ENCODE measurements around the gene TBC1D13.

The TBC1D13 gene

DNA sequence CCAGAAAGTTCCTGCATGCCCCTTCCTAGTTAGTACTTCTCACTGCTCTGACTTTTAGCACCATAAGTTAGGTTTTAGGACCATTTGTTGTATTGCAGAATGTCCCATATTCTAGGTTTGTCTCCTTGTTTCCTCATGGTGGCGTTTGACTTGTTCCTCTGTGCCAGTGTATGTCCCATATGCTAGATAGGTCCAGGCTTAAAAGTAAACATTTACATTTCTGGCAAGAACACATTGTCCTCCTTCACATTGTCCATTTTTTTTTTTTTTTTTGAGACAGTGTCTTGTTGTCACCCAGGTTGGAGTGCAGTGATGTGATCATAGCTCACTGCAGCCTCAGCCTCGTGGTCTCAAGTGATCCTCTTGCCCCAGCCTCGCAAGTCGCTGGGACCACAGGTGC lies 15.4 kb downstream of the TBC1D13 start:
- H3K36me3 Mint-ChIP-seq: peaks cover 83% of the 10 kb centered on the region
- no peaks in the 10 kb centered on the region for H3K4me1 Mint-ChIP-seq
- H3K27ac Mint-ChIP-seq: no peak overlapping the region

DNA sequence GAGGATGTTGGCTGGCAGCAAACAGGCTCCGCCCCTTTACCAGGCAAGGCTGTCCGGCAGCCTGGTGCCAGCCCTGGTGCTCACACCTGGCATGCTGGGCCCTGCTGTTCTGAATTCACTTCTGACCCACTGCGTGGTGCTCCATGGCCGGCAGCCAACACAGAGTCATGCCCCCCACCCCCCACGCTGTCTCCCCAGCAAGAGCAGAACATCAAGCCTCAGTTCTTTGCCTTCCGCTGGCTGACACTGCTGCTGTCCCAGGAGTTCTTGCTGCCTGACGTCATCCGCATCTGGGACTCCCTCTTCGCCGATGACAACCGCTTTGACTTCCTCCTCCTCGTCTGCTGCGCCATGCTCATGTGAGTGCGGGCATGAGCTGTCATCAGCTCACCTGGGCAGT lies 18.6 kb downstream of the TBC1D13 start:
- ATAC-seq (no peak), DNase-seq (ENCODE audit: low spot score in 2 of 2) (no peak)
- H3K4me1 Mint-ChIP-seq: no peaks in the 10 kb centered on the region
- peaks cover 55% of the 10 kb centered on the region for H3K36me3 Mint-ChIP-seq
- no peak overlapping the region for H3K4me3 Mint-ChIP-seq
- no peak overlapping the region for H3K27ac Mint-ChIP-seq
- no peaks in the 10 kb centered on the region for H3K9me3 Mint-ChIP-seq

More for the DNA sequence above, 15.4 kb downstream of the TBC1D13 start:
- Mint-ChIP-seq H3K9me3 (no peaks in the 10 kb centered on the region), H3K4me3 (no peak overlapping the region)
- ATAC-seq (no peak), DNase-seq (ENCODE audit: low spot score in 2 of 2) (no peak)

DNA sequence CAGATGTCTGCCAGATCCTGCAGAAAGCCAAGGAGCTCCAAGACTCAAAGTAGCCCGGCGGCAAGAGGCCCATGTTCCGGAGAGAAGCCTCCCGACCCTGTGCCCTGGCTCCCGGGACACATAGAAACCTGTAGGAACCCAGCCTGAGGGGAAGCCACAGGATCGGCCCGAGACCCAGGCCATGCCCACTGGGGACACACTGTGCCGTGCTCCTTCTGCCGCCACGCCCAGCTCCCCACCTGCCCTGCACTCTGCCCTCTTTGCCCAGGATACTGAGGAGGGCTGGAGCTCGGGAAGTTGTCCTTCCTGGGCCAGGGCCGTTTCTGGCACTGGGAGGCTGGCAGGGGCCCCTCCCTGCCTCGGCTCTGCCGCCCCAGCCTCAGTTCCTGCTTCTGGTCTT lies 20.8 kb downstream of the TBC1D13 start:
- no peak overlapping the region for H3K27ac Mint-ChIP-seq
- ATAC-seq (no peak), DNase-seq (ENCODE audit: low spot score in 2 of 2) (no peak)
- H3K9me3 Mint-ChIP-seq: no peaks in the 10 kb centered on the region
- no peak overlapping the region for H3K4me3 Mint-ChIP-seq
- peaks cover 34% of the 10 kb centered on the region for H3K36me3 Mint-ChIP-seq
- H3K4me1 Mint-ChIP-seq: no peaks in the 10 kb centered on the region

DNA sequence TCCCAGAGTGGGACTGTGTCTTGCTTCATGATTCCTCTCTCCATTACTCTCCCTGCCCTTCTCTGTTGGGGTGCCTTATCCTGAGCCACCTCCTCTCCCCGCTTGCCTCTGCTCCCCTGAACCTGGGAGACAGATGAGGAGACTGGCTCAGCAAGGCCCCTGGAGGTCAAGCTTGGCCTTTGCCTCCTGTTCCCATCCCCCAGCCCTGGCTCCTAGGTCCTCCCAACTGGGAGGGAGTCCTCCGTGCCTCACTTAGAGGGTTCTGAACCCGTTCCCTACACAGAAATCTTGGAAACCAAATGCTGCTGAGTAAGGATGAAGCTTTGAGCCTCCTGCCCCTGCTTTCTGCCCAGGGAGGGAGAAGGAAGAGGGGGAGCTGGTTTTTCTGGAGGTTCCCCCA lies 21.5 kb downstream of the TBC1D13 start:
- peak overlapping the region; percentile 78 for H3K27ac Mint-ChIP-seq

DNA sequence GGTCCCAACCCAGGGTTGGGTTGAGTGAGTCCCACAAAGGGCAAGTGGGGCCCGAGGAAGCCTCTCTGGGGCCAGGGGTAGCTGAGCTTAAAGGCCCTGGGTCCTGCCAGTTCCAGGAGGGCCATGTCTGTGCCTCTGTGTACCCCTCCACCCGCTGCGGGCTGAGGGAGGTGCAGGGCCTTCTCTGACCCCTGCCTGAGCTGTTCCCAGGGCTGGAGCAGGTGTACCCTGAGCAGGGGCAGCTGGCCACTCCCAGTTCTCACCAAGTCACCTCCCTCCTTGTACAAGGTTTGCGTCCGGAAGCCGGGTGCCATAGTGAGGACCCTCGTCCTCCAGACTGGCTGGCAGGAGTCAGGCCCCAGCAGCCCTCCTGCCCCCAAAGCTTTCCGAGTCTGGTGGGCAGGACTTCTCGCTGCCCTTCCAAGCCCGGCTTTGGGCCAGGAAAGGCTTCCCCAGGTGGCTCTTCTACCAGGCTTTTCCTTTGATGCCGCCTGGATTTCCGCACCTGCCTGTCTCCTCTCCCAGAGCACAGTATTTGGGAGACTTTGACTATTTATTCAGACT lies 22.1 kb downstream of the TBC1D13 start:
- Mint-ChIP-seq H3K4me1 (no peaks in the 10 kb centered on the region), H3K27ac (no peak overlapping the region), H3K9me3 (no peaks in the 10 kb centered on the region), H3K36me3 (peaks cover 21% of the 10 kb centered on the region), H3K4me3 (no peak overlapping the region)
- ATAC-seq (peak; percentile 26), DNase-seq (ENCODE audit: low spot score in 2 of 2) (no peak)

More for the DNA sequence above, 21.5 kb downstream of the TBC1D13 start:
- DNase-seq (ENCODE audit: low spot score in 2 of 2) (no peak), ATAC-seq (peak; percentile 21)
- Mint-ChIP-seq H3K9me3 (no peaks in the 10 kb centered on the region), H3K36me3 (peaks cover 26% of the 10 kb centered on the region), H3K4me1 (no peaks in the 10 kb centered on the region), H3K4me3 (no peak overlapping the region)

DNA sequence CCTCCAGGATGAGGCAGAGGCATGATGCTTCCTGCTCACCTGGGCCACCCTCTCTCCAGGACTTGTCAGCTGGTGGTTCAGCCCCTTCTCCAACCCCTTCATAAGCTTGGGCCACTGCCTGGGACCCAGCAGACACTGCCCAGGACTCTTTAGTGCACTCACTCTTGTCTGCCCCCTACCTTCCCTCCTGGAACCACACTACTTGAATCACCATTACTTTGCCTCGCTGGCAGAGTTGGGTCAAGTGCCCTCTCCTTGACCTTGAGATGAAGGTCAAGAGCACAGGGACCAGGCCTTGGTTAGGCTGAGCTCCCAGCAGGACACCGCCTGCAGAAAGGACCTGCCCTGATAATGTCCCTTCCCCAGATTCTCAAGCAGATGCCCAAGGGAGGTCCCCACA lies 22.8 kb downstream of the TBC1D13 start:
- Mint-ChIP-seq H3K36me3 (peaks cover 14% of the 10 kb centered on the region), H3K4me3 (no peak overlapping the region), H3K27ac (no peak overlapping the region), H3K9me3 (no peaks in the 10 kb centered on the region), H3K4me1 (no peaks in the 10 kb centered on the region)
- peak; percentile 24 for ATAC-seq
- no peak for DNase-seq (ENCODE audit: low spot score in 2 of 2)

DNA sequence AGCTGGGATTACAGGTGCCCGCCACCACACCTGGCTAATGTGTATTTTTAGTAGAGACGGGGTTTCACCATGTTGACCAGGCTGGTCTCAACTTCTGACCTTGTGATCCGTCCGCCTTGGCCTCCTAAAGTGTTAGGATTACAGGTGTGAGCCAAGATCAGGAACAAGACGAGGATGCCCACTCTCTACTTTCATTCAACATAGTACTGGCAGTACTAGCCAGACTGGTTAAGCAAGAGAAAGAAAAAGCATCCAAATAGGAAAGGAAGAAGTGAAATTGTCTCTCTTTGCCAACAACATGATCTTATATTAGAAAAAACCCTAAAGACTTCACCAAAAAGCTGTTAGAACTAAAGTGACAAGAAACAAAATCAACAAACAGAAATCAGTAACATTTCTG lies 23.8 kb downstream of the TBC1D13 start:
- no peaks in the 10 kb centered on the region for H3K4me1 Mint-ChIP-seq
- H3K27ac Mint-ChIP-seq: no peak overlapping the region
- DNase-seq (ENCODE audit: low spot score in 2 of 2): no peak
- H3K4me3 Mint-ChIP-seq: no peak overlapping the region
- no peaks in the 10 kb centered on the region for H3K9me3 Mint-ChIP-seq
- no peak for ATAC-seq
- H3K36me3 Mint-ChIP-seq: peaks cover 9% of the 10 kb centered on the region

DNA sequence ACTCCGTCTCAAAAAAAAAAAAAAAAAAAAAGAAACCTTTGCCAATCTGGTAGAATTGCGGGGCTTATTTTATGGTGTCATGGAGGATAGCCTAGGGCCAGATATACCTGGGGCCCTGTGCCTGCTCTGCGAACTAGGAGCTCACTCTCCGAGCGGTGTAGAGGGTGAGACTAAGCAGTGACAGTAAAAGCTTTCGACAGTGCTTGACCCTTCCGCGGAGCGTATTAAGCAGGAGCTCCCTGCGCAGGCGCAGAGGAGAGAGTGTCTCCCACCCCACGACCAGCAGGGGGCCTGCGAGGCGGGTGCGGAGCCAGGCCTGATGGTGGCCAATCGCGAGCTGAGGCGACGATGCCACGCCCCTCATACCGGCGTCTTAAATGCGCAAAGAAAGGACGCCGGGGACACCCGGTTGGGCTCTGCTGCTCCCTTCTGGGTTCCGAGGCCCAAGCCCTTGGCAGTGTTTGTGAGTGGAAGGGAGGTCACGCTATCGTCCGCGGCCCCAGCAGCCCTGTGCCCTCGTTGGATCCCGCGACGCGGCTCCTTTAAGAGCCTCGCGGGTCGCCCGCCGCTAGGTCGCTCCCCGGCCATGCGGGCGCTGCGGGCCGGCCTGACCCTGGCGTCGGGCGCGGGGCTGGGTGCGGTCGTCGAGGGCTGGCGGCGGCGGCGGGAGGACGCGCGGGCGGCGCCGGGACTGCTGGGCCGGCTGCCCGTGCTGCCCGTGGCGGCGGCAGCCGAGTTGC lies 31.2 kb downstream of the TBC1D13 start, which contains the start of gene ENDOG:
ENDOG (plus strand) TSS at position 402 of the 740 bp plus-strand sequence; CDS start at position 587, 185 bp downstream.
- H3K4me3 Mint-ChIP-seq: peak within 1 kb of the TSS; percentile 75
- H3K4me1 Mint-ChIP-seq: peaks cover 30% of the 10 kb centered on the region
- DNase-seq (ENCODE audit: low spot score in 2 of 2) (peak; percentile 99 to 100), ATAC-seq (peak; percentile 94)
- H3K27ac Mint-ChIP-seq: peak within 1 kb of the TSS; percentile 81
- no peaks in the 10 kb centered on the region for H3K9me3 Mint-ChIP-seq
- H3K36me3 Mint-ChIP-seq: peaks cover 37% of the 10 kb centered on the region

DNA sequence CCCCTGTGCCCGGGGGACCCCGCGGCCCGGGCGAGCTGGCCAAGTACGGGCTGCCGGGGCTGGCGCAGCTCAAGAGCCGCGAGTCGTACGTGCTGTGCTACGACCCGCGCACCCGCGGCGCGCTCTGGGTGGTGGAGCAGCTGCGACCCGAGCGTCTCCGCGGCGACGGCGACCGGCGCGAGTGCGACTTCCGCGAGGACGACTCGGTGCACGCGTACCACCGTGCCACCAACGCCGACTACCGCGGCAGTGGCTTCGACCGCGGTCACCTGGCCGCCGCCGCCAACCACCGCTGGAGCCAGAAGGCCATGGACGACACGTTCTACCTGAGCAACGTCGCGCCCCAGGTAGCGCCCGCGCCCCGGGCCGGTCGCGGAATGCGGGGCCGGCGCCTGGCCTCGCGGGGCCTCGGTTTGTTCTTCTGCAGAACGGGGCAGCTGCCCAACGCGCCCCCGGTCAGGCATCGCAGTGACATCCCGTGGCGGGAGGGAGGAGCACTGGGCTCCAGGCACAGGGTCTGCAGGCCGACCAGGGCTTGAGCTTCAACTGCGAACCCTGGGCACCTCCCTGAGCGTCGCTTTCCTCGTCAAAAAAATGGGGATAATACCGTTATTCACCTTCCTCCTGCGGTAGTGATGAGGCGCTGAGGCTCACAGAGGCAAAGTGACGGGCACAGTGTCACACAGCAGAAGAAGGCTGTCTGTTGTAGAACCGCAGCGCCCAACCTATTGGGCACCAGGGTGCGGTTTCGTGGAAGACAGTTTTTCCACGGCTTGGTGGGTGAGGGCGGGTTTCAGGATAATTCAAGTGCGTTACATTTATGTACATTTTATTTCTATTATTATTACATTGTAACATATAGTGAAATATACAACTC lies 32.0 kb downstream of the TBC1D13 start:
- peak overlapping the region; percentile 75 for H3K4me3 Mint-ChIP-seq
- H3K27ac Mint-ChIP-seq: no peak overlapping the region
- peaks cover 42% of the 10 kb centered on the region for H3K36me3 Mint-ChIP-seq
- ATAC-seq (peak; percentile 63), DNase-seq (ENCODE audit: low spot score in 2 of 2) (peak; percentile 18 to 69)
- H3K9me3 Mint-ChIP-seq: no peaks in the 10 kb centered on the region
- H3K4me1 Mint-ChIP-seq: peaks cover 30% of the 10 kb centered on the region

DNA sequence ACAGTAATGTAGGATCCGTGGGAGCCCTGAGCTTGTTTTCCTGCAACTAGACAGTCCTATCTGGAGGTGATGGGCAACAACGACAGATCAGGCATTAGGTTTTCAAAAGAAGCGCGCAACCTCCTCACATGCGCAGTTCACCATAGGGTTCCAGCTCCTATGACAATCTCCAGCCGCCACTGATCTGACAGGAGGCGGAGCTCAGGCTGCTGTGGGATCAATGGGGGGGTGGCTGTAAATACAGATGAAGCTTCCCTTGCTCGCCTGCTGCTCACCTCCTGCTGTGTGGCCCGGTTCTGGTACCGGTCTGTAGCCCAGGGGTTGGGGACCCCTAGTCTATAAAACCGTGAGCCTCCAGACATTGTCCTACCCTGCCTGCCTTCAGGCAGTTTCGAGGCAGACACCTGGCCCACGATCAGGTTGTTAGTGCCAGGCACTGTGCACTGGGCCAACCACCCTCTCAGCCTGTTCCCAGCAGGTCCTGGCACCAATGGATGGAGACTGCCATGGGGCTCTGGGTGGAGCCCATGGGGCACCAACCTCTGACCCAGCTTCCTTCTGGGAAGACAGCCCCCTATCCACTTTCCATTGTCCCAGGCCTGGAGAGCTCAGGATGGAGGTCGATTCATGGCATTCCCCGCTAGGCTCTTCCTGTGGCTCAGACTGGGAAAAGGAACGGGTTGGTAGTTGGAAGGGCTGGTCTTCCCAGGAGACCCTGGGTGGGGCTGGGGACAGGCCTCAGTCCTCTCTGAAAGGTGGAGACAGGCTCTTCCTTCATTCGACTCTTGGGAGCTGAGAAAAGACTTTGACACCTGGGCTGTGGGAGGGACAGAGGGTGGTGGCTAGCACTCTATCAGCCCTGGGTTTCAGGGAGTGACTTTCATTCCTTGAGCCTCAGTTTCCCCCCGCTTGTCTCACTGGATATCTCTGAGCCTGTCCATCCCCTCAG lies 32.9 kb downstream of the TBC1D13 start:
- H3K36me3 Mint-ChIP-seq: peaks cover 52% of the 10 kb centered on the region
- H3K4me1 Mint-ChIP-seq: peaks cover 30% of the 10 kb centered on the region
- no peak for ATAC-seq
- H3K27ac Mint-ChIP-seq: peak overlapping the region; percentile 88
- peak overlapping the region; percentile 75 for H3K4me3 Mint-ChIP-seq
- DNase-seq (ENCODE audit: low spot score in 2 of 2): no peak
- no peaks in the 10 kb centered on the region for H3K9me3 Mint-ChIP-seq

DNA sequence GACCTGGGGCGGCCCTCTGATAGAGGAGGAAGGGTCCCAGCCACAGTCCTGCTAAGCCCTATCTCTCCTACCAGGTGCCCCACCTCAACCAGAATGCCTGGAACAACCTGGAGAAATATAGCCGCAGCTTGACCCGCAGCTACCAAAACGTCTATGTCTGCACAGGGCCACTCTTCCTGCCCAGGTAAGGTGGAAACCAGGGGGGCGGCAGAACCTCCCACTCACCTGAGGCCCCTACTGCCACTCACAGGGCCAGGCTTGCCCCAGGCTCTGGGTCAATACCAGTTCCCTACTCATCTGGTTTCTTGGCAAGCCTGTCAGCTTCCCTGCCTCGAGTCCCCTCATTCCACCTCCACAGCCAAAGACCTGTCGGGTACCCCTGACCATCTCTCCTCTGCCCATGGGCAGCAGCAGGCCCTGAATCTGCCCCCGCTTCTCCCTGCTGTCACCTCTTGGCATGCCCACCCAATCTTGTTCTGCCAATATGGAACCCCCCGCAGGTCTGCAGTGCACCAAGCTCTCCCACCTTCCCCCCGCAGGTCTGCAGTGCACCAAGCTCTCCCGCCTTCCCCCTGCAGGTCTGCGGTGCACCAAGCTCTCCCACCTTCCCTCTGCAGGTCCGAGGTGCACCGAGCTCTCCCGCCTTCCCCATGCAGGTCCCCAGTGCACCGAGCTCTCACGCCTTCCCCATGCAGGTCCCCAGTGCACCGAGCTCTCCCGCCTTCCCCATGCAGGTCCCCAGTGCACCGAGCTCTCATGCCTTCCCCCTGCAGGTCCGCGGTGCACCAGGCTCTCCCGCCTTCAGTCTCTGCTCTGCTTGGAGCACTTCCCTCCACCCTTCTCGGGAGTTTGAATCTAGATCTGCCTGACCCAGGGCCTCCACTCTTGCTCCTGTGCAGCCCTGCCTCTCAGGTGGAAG lies 33.9 kb downstream of the TBC1D13 start:
- H3K27ac Mint-ChIP-seq: peak overlapping the region; percentile 88

DNA sequence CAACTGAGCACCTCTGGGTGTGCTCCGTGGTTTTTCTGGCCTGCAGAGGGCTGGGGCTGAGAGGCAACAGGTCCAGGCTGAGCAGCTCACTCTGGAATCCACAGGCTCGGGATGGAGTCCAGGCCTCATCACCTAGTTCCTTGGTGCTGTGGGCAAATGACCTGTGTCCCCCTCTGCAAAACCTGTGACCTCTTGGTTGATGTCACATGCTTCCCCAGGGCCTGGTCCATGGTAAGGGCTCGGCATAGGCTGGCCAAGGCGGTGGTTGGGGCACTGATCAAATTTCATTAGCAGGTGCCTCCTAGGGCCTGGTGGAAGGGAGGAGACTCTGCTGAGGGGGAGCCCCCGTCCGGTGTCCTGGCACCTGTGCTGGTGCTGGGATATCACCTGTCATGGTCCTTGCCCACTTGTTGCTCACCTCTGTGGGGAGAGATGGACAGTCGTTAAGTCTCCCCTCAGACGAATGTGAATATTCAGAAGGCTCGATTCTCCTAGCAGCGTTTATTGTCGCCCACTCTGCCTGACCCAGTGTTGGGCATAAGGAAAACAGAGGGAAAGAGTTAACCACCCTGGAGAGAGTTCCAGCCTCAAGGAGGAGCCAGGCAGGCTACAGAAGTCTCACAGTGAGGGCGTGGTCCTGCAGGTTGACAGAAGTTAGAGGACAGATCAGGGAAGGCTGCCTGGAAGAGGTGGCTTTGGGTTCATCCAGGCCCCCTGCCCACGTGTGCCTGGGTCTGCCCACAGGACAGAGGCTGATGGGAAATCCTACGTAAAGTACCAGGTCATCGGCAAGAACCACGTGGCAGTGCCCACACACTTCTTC lies 34.7 kb downstream of the TBC1D13 start:
- DNase-seq (ENCODE audit: low spot score in 2 of 2) (no peak), ATAC-seq (no peak)
- Mint-ChIP-seq H3K36me3 (peaks cover 70% of the 10 kb centered on the region), H3K9me3 (no peaks in the 10 kb centered on the region), H3K27ac (peak overlapping the region; percentile 88), H3K4me3 (no peak overlapping the region), H3K4me1 (peaks cover 32% of the 10 kb centered on the region)

More for the DNA sequence above, 33.9 kb downstream of the TBC1D13 start:
- no peaks in the 10 kb centered on the region for H3K9me3 Mint-ChIP-seq
- ATAC-seq (no peak), DNase-seq (ENCODE audit: low spot score in 2 of 2) (no peak)
- H3K4me3 Mint-ChIP-seq: peak overlapping the region; percentile 75
- peaks cover 30% of the 10 kb centered on the region for H3K4me1 Mint-ChIP-seq
- peaks cover 61% of the 10 kb centered on the region for H3K36me3 Mint-ChIP-seq

DNA sequence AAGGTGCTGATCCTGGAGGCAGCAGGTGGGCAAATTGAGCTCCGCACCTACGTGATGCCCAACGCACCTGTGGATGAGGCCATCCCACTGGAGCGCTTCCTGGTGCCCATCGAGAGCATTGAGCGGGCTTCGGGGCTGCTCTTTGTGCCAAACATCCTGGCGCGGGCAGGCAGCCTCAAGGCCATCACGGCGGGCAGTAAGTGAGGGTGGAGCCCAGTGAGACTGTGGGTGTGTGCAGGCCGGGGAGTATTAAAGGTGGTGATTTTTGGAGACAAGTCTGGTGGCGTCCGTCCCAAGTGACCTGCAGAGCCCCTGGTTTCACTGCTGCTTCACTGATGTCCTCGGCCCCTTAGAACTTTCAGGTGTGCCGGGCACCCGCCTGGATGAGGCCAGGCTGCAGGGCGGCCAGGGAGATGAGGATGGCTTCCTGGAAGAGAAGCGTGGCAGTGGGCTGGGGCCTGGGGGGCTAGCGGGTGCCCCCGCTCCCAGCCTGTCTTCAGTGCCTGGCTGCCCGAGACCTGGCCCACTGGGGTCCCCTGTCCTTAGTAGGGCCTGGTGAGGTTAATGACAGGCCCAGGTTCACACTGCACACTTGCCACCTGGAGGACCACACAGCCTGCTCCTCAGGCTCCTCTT lies 35.5 kb downstream of the TBC1D13 start:
- peak overlapping the region; percentile 37 for H3K27ac Mint-ChIP-seq
- H3K9me3 Mint-ChIP-seq: no peaks in the 10 kb centered on the region
- no peak overlapping the region for H3K4me3 Mint-ChIP-seq
- peaks cover 38% of the 10 kb centered on the region for H3K4me1 Mint-ChIP-seq
- DNase-seq (ENCODE audit: low spot score in 2 of 2) (no peak), ATAC-seq (no peak)
- peaks cover 77% of the 10 kb centered on the region for H3K36me3 Mint-ChIP-seq
